Stimulated activated CD4-positive, alpha-beta T cell treated with anti-CD3 and anti-CD28 coated beads, Interleukin-1b, Interleukin-23, amount 100 ng/mL, for 4 hours (primary cell): Measurements from ENCODE around the gene AKIRIN2.
"Not testable (repeated sequence)": the region's sequence is repeated elsewhere in the genome, so short reads cannot be mapped to it uniquely, and the experiment has no call there.

Source experiments
- DNase-seq, 2 donors: peaks; one replicate each; pipeline ENCODE4 v3.0.0-alpha.2; 2020; ENCODE audit warnings: low read depth in 2 of 2

The AKIRIN2 gene

DNA sequence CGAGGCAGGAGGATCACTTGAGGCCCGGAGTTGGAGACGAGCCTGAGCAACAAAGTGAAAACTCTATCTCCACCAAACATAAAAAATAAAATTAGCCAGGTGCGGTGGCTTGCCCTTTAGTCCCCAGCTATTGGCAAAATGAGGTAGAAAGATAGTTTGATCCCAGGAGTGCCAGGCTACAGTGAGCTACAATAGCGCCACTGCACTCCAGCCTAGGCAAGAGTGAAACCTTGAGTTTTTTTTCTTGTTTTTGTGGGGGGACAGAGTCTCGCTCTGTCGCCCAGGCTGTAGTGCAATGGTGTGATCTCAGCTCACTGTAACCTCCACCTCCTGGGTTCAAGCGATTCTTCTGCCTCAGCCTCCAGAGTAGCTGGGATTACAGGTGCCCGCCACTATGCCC is 14.1 kb downstream of the AKIRIN2 start:
- DNase-seq: not testable (repeated sequence)

DNA sequence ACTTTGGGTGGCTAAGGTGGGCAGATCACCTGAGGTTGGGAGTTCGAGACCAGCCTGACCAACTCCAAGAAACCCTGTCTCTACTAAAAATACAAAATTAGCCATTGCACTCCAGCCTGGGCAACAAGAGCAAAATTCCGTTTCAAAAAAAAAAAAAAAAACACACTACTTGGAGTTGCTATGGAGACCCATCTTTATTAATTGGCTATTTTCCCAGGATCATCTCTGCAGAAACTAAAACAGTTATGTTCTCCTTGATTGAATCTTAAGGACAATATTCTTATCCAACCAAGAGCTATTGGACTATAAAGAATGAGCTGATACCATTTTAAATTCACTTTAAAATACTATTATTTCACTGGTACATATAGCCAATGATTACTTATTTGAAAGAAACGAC is 14.7 kb downstream of the AKIRIN2 start:
- DNase-seq: no peak

GRCh38 chr6:87686636-87687205 is 15.3 kb downstream of the AKIRIN2 start:
- not testable (repeated sequence) for DNase-seq

- DNase-seq: no peak
Observed at GRCh38 chr6:87684895-87685654, 17.0 kb downstream of the AKIRIN2 start.

DNA sequence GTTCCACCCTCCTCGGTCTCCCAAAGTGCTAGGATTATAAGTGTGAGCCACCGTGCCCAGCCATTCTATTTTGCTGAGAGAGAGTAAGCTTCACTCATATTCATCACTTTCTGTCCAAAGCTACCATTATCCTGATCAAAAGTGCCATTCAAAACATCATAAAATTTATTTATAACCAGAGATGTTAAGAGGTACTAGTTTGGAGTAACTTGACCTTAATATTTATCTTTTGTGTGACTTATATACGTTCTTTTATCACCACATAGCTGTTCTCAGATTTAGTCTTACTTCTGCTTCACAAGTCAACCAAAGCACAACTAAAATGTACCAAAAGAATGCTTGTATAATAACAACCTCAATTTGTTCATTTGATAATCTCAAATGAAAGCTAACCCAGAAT is 18.1 kb downstream of the AKIRIN2 start:
- DNase-seq: no peak

DNA sequence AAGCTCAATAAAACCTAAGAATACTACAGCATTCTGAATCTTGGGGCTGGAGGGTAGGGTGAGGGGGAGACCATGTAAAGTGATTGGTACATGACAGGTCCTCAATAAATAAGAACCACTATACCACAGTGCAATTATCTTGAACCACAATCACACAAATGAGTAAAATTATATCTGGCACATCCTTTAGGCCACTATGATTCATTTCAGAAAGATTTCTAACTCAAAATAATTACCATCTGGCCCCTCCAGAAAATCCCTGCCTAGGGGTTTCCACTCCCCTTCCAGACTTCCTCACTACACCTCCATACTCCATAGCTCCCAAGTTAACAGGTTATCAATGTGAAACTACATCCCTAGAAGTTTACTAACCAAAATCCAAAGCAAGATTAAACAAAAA is 19.7 kb downstream of the AKIRIN2 start:
- DNase-seq: no peak

DNA sequence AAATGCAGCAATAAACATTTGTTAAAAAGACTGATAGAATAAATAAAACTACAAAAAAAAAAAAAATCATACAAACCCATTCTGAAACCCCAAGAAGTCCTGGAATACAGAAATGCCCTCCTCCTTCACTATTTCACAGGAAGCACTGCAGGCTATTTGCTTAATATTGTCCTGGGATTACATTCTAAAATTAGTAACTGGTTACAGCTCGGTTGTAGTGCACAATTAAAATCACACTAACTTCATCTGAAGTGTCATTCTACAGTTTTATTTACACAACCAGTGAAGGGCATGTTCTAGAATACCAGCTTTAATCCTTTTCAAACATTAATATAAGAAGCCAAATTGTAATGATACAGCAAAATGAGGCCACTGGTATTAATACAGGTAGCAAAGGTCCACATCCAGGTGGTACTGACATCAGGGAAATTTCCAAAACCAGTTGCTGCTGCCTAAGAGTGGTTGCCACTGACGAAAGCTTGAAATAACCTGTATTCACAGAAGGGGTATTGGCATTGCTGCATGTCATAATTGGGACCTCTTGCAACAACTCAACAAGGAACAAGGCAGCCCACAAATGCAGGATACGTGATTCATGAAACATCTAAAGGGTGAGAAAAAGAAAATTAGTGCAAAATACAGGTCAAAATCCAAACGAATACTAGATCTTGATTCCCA is 26.9 kb downstream of the AKIRIN2 start:
- DNase-seq: no peak

DNA sequence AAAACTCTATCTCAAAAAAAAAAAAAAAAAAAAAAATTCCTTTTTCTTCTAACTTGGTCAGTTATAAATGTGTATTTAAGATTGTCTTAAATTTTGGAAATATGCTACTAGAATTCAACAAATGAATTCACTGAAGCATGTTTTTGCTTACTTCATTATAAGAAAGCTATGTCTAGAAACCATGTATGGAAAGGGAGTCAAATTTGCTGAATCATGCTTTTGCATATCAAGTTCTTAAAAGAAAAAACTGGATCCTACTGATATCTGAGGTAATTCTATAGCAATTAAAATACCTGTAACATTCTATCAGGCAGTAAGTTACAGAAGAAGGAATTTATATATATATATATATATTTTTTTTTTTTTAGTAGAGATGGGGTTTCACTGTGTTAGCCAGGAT is 27.7 kb downstream of the AKIRIN2 start:
- DNase-seq: no peak

DNA sequence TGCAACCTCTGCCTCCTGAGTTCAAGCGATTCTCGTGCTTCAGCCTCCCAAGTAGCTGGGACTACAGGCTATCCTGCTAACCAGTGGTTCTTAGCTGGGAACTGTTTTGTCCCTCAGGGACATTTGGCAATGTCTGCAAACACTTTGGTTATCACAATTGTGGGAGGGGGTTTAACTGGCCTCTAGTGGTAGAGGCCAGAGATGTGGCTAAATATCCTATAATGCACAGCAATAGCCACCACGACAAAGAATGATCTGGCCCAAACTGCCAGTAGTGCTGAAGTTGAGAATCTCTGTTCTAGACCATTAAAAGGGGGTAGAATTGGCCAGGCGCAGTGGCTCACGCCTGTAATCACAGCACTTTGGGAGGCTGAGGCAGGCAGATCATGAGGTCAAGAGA is 28.8 kb downstream of the AKIRIN2 start:
- DNase-seq: no peak

GRCh38 chr6:87672641-87673040 is 29.4 kb downstream of the AKIRIN2 start:
- no peak for DNase-seq

- no peak for DNase-seq
Observed at GRCh38 chr6:87671555-87672029, 30.4 kb downstream of the AKIRIN2 start.

GRCh38 chr6:87670707-87671106 is 31.3 kb downstream of the AKIRIN2 start:
- DNase-seq: no peak

GRCh38 chr6:87669051-87669450 is 33.0 kb downstream of the AKIRIN2 start:
- DNase-seq: no peak

GRCh38 chr6:87668013-87668412 is 34.0 kb downstream of the AKIRIN2 start:
- DNase-seq: no peak

- no peak for DNase-seq
Observed at GRCh38 chr6:87667032-87667431, 35.0 kb downstream of the AKIRIN2 start.

DNA sequence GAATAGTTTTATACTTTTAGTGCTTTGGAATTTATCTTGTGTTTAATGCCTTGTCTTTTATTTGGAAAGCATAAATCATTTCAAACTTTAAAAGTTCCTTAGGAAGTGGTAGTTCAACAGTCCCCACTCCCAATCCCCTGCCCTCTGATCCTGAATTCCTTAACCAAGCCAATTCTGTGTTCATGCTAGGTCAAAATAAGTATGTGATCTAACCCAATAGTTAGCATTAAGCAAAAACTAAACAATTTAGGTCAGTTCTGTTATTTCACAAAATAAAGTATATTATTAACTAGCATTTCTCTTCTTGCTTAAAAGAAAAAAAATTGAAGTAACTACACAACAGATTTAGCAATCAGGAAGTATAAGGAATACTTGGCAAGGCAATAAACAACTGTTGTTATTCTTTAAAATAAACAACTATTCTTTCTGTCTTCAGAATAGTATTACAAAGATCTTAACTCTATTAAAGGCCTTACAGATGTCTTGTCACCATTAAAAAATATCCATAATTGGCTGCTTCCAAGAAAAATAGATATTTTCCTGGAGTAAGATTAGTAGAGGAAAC is 37.0 kb downstream of the AKIRIN2 start:
- DNase-seq: no peak

DNA sequence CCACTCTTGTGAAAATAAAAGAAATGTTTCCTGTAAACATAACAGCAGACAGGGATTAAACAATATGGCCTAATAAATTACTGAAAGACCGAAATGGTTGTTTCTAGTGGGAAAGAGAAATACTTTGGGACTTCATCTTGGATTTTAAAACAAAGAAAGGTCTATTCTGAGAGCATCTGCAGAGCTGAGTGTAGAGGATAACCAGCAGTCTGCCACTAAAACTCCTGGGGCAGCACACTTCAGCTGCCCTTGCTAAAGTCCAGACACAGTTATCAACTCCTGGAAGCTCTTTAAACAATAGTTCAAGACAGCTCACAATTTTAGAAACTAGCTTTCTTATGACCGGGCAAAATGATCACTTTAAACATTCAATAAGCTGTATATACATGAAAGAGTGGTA is 38.6 kb downstream of the AKIRIN2 start:
- no peak for DNase-seq

DNA sequence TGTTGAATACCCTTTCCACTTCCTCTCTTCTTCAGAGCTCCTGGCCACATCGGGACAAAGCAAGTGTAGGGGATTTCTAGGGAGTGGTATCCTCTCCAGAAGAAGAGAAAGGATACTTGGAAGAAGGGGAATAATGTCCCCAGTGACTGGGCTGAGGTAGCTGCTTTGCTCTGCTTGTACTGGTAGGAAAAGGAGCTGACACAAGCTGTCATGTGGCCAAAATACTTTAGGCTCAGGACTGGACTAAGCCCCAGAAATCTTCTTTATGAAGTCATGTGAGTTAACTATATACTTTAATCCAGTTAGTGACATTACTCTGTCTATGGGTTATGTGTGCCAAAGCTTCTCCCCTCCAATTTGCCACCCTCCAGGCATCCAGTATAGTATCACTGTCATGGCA is 40.5 kb downstream of the AKIRIN2 start:
- DNase-seq: no peak

DNA sequence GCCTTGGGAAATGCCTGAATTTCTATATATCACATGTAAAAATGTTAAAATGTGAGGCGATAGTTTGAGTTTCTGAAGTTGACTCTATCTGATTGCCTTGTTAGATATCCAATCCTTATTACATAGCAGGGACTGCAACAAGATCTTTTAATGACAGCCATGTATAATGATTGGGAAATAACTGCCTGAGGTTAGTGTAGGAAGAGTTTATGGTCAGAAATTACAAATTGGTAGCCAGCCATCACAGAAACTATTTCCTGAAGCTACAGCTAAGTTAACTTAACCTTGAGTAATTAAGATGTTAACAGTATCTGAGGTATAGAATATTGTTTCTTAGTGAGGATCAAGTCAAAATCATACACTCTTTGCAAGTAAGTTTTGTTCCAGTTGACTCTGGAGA is 41.0 kb downstream of the AKIRIN2 start:
- no peak for DNase-seq

GRCh38 chr6:87660226-87660911 is 41.7 kb downstream of the AKIRIN2 start:
- DNase-seq: no peak

DNA sequence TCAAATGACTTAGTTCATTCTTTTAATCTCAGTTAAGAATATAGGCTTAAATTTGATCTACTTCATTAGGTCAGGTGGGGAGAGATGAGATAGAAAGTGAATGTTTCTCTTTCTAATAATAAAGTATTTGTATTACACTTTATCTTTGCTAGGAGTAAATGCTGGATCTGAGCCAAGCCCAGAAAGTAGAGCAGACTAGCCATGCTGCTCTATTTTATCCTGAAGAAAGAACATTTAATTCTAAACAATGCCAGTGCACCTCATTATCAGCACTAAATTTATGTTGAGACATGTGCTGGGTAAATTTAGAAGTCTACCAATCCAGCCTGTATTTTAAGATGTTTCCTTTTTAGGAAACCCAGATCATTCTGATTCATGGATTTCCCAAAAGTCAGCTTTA is 43.5 kb downstream of the AKIRIN2 start:
- no peak for DNase-seq

DNA sequence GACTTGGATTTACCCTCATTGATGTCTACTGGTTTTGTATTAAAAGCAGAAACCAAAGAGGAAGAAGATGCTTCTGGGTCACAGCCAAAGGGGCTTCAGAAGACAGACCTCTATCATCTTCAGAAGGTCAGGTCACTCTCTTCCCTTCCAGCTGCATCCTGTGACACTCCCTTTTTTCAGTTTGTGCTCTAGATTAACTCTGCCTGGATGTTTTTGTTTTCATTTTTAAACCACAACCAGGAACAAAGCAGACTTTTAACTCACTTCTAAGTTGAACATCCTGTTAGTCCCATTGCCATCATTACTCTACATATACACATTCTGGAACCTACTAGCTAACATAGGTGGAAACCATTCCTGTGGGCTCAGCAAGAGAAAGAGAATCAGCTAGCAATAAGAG is 45.2 kb downstream of the AKIRIN2 start:
- DNase-seq: no peak
